GM23338 (cell line): ENCODE data around the gene LANCL3. TPM values are rescaled to one million over a fixed set of nuclear protein-coding genes. Genes with fewer than 3 reads are reported as not detected.

Source experiments
- ATAC-seq: fragments of 200-7000 bp; cut with Tn5 transposase; 3 replicates; pipeline ENCODE4 v1.9.1; 2020
- DNase-seq: peaks from one replicate; pipeline ENCODE4 v3.0.0-alpha.2; 2015; ENCODE audit warnings: low spot score
- H2AFZ ChIP-seq: fragments of 200-600 bp; sonication (generic); 2 replicates; pipeline ENCODE4 v1.8.0; 2016; ENCODE audit warnings: antibody characterized with exemption, mild to moderate bottlenecking, moderate library complexity
- H3F3A ChIP-seq: fragments of 200-600 bp; sonication (generic); replicated peaks from 2 replicates; pipeline ENCODE4 v1.8.0; 2017; ENCODE audit warnings: antibody characterized with exemption, mixed run types, low read depth
- H3K27ac ChIP-seq: fragments of 200-600 bp; sonication (generic); 2 replicates; pipeline ENCODE4 v1.6.1; 2016; ENCODE audit warnings: low read depth
- H3K27me3 ChIP-seq: fragments of 200-600 bp; sonication (generic); 2 replicates; pipeline ENCODE4 v1.8.0; 2016; ENCODE audit warnings: mild to moderate bottlenecking, mixed run types, moderate library complexity; ENCODE audit not compliant: insufficient read depth
- H3K36me3 ChIP-seq: fragments of 200-600 bp; sonication (generic); 2 replicates; pipeline ENCODE4 v1.8.0; 2016; ENCODE audit warnings: mild to moderate bottlenecking; ENCODE audit not compliant: insufficient read depth
- H3K4me1 ChIP-seq: fragments of 200-600 bp; sonication (generic); 2 replicates; pipeline ENCODE4 v1.8.0; 2016; ENCODE audit warnings: mild to moderate bottlenecking, moderate library complexity; ENCODE audit not compliant: insufficient read depth
- H3K4me2 ChIP-seq: fragments of 200-600 bp; sonication (generic); 2 replicates; pipeline ENCODE4 v1.7.1; 2017; ENCODE audit warnings: mixed run types
- H3K4me3 ChIP-seq: fragments of 200-600 bp; sonication (generic); 2 replicates; pipeline ENCODE4 v1.6.1; 2016; ENCODE audit warnings: mixed run types
- H3K79me2 ChIP-seq: fragments of 200-600 bp; sonication (generic); replicated peaks from 2 replicates; pipeline ENCODE4 v1.8.0; 2017; ENCODE audit warnings: mild to moderate bottlenecking; ENCODE audit not compliant: insufficient read depth
- H3K9me2 ChIP-seq: fragments of 200-600 bp; sonication (generic); 2 replicates; pipeline ENCODE4 v1.8.0; 2017; ENCODE audit not compliant: insufficient read depth
- H4K20me1 ChIP-seq: fragments of 200-600 bp; sonication (generic); replicated peaks from 2 replicates; pipeline ENCODE4 v1.8.0; 2017; ENCODE audit warnings: mild to moderate bottlenecking; ENCODE audit not compliant: insufficient read depth
- H3K27ac Mint-ChIP-seq: 2 replicates; pipeline ENCODE4 v1.8.0; 2020; ENCODE audit warnings: inconsistent platforms, mild to moderate bottlenecking, moderate library complexity, mixed read lengths
- H3K27me3 Mint-ChIP-seq: 3 replicates; pipeline ENCODE4 v1.8.0; 2022; ENCODE audit warnings: low read depth, mild to moderate bottlenecking, moderate library complexity, mixed read lengths, inconsistent platforms; ENCODE audit not compliant: insufficient read depth, poor library complexity
- H3K36me3 Mint-ChIP-seq: 3 replicates; pipeline ENCODE4 v1.8.0; 2021; ENCODE audit warnings: low read depth, mild to moderate bottlenecking, inconsistent platforms, moderate library complexity, mixed read lengths
- H3K4me1 Mint-ChIP-seq: 3 replicates; pipeline ENCODE4 v1.8.0; 2020; ENCODE audit warnings: mild to moderate bottlenecking, inconsistent platforms, mixed read lengths
- H3K4me3 Mint-ChIP-seq: 3 replicates; pipeline ENCODE4 v1.8.0; 2021; ENCODE audit warnings: moderate library complexity, mild to moderate bottlenecking, inconsistent platforms, mixed read lengths
- H3K9me3 Mint-ChIP-seq: 3 replicates; pipeline ENCODE4 v1.8.0; 2020; ENCODE audit warnings: moderate library complexity, mild to moderate bottlenecking, inconsistent platforms, mixed read lengths
- CREB1 ChIP-seq: fragments of 250-450 bp; sonication (Bioruptor Pico); IDR thresholded peaks from 2 replicates; pipeline ENCODE4 v1.5.0; 2020; ENCODE audit warnings: low read depth, mild to moderate bottlenecking, moderate library complexity
- EZH2 ChIP-seq: fragments of 200-600 bp; sonication (generic); IDR thresholded peaks from one replicate; pipeline ENCODE4 v1.8.0; 2017; ENCODE audit warnings: antibody characterized with exemption, mild to moderate bottlenecking, low read depth; ENCODE audit not compliant: unreplicated experiment
- EZH2phosphoT487 ChIP-seq: fragments of 200-600 bp; sonication (generic); IDR thresholded peaks from one replicate; pipeline ENCODE4 v1.8.1; 2018; ENCODE audit warnings: antibody characterized with exemption; ENCODE audit not compliant: unreplicated experiment
- JUNB ChIP-seq: IDR thresholded peaks from one replicate; pipeline ENCODE4 v1.6.1; 2016; ENCODE audit warnings: antibody characterized with exemption; ENCODE audit not compliant: unreplicated experiment
- NANOG ChIP-seq: IDR thresholded peaks from 2 replicates; pipeline ENCODE4 v1.6.1; 2016; ENCODE audit warnings: antibody characterized with exemption, borderline replicate concordance
- POLR2AphosphoS5 ChIP-seq: IDR thresholded peaks from 2 replicates; pipeline ENCODE4 v1.6.1; 2016; ENCODE audit warnings: antibody characterized with exemption, low read depth
- STAT1 ChIP-seq: IDR thresholded peaks from one replicate; pipeline ENCODE4 v1.6.1; 2016; ENCODE audit warnings: antibody characterized with exemption; ENCODE audit not compliant: unreplicated experiment
- ZNF114 ChIP-seq: fragments of 250-450 bp; sonication (Bioruptor Pico); IDR thresholded peaks from 2 replicates; pipeline ENCODE4 v1.5.0; 2020; ENCODE audit warnings: mild to moderate bottlenecking, moderate library complexity
- ZNF331 ChIP-seq: fragments of 250-450 bp; sonication (Bioruptor Pico); IDR thresholded peaks from 2 replicates; pipeline ENCODE4 v1.5.0; 2020; ENCODE audit warnings: low read depth, mild to moderate bottlenecking, moderate library complexity
- polyA plus RNA-seq: library from polyadenylated mRNA; unstranded; fragments of >200 nt; fragmentation: Nextera tagmentation; extraction: Ambion mirVana; gene quantifications from 2 replicates; pipeline ENCODE4 v1.2.1, GENCODE V29; 2016
- total RNA-seq: library from RNA; depleted of rRNA; stranded (reverse); fragments of >200 nt; shearing (Covaris generic); gene quantifications from 2 replicates; pipeline ENCODE4 v1.2.3, GENCODE V29; 2014
- TF ChIP-seq, protein P1 (sequence below): IDR thresholded peaks from one replicate; pipeline ENCODE4 v1.6.1; 2018; ENCODE audit warnings: antibody characterized with exemption; ENCODE audit not compliant: unreplicated experiment
- TF ChIP-seq, protein P2 (sequence below), 2 experiments: fragments of 200-600 bp in 1 of 2; sonication (generic) in 1 of 2; conservative IDR thresholded peaks; 2 replicates each; pipeline versions ENCODE4 v1.5.1 to v1.6.1; 2016 to 2017; ENCODE audit warnings: antibody characterized with exemption in 2 of 2, low read depth in 2 of 2, mild to moderate bottlenecking in 2 of 2, moderate library complexity in 1 of 2
- TF ChIP-seq, protein P3 (sequence below): fragments of 250-450 bp; sonication (Bioruptor Pico); IDR thresholded peaks from 2 replicates; pipeline ENCODE4 v1.5.0; 2020; ENCODE audit warnings: mild to moderate bottlenecking, moderate library complexity
- TF ChIP-seq, protein P4 (sequence below): IDR thresholded peaks from 2 replicates; pipeline ENCODE4 v1.6.1; 2016; ENCODE audit warnings: antibody characterized with exemption

LANCL3 gene
- total and polyA plus RNA-seq, 2 experiments from 2014 or later: 0.11 to 1.8 TPM

DNA sequence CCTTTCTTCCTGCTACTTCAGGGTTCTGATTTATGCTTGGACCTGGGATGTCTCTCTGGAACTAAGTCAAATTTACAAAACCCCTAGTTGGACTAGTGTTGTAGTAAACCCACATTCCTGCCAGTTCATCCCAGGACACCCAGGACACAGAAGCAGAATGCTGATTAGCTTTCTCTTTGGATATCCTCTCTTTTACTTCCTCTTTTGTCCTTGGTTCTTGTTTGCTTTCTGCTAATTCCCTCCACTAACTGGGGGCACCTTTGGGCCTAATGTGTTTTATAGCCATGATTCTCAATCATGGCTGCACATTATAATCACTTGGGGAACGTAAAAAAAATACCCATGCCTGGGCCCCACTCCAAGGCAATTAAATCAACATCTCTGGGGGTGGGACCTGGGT lies 42.5 kb downstream of the LANCL3 start:
- no peak for ATAC-seq
- H3K9me2 ChIP-seq: no peaks in the 10 kb centered on the region
- no peak overlapping the region for H3K4me2 ChIP-seq
- no peak overlapping the region for H3K4me3 Mint-ChIP-seq
- H3K27ac ChIP-seq: no peak overlapping the region
- no peak for DNase-seq
- peaks cover 4% of the 10 kb centered on the region for H3K4me1 Mint-ChIP-seq
- no peaks in the 10 kb centered on the region for H4K20me1 ChIP-seq
- no peaks in the 10 kb centered on the region for H3K9me3 Mint-ChIP-seq
- no peaks in the 10 kb centered on the region for H3K4me1 ChIP-seq
- H3K27me3 ChIP-seq: no peaks in the 10 kb centered on the region
- no peaks in the 10 kb centered on the region for H3K36me3 Mint-ChIP-seq
- H2AFZ ChIP-seq: no peak overlapping the region
- no peaks in the 10 kb centered on the region for H3K36me3 ChIP-seq
- H3F3A ChIP-seq: no peaks in the 10 kb centered on the region
- no peaks in the 10 kb centered on the region for H3K79me2 ChIP-seq
- TF ChIP-seq, protein P1, sequence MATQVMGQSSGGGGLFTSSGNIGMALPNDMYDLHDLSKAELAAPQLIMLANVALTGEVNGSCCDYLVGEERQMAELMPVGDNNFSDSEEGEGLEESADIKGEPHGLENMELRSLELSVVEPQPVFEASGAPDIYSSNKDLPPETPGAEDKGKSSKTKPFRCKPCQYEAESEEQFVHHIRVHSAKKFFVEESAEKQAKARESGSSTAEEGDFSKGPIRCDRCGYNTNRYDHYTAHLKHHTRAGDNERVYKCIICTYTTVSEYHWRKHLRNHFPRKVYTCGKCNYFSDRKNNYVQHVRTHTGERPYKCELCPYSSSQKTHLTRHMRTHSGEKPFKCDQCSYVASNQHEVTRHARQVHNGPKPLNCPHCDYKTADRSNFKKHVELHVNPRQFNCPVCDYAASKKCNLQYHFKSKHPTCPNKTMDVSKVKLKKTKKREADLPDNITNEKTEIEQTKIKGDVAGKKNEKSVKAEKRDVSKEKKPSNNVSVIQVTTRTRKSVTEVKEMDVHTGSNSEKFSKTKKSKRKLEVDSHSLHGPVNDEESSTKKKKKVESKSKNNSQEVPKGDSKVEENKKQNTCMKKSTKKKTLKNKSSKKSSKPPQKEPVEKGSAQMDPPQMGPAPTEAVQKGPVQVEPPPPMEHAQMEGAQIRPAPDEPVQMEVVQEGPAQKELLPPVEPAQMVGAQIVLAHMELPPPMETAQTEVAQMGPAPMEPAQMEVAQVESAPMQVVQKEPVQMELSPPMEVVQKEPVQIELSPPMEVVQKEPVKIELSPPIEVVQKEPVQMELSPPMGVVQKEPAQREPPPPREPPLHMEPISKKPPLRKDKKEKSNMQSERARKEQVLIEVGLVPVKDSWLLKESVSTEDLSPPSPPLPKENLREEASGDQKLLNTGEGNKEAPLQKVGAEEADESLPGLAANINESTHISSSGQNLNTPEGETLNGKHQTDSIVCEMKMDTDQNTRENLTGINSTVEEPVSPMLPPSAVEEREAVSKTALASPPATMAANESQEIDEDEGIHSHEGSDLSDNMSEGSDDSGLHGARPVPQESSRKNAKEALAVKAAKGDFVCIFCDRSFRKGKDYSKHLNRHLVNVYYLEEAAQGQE: no peak
- TF ChIP-seq POLR2AphosphoS5 (no peak), EZH2phosphoT487 (no peak), ZNF331 (no peak), JUNB (no peak), ZNF114 (CRISPR knock-in tag) (no peak), CREB1 (CRISPR knock-in tag) (no peak), EZH2 (no peak), STAT1 (no peak), NANOG (no peak)
- TF ChIP-seq, protein P2, sequence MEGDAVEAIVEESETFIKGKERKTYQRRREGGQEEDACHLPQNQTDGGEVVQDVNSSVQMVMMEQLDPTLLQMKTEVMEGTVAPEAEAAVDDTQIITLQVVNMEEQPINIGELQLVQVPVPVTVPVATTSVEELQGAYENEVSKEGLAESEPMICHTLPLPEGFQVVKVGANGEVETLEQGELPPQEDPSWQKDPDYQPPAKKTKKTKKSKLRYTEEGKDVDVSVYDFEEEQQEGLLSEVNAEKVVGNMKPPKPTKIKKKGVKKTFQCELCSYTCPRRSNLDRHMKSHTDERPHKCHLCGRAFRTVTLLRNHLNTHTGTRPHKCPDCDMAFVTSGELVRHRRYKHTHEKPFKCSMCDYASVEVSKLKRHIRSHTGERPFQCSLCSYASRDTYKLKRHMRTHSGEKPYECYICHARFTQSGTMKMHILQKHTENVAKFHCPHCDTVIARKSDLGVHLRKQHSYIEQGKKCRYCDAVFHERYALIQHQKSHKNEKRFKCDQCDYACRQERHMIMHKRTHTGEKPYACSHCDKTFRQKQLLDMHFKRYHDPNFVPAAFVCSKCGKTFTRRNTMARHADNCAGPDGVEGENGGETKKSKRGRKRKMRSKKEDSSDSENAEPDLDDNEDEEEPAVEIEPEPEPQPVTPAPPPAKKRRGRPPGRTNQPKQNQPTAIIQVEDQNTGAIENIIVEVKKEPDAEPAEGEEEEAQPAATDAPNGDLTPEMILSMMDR (conservative IDR thresholded peaks at IDR 0.05; ENCODE audit: low read depth in 2 of 2): no peak
- TF ChIP-seq, protein P3, sequence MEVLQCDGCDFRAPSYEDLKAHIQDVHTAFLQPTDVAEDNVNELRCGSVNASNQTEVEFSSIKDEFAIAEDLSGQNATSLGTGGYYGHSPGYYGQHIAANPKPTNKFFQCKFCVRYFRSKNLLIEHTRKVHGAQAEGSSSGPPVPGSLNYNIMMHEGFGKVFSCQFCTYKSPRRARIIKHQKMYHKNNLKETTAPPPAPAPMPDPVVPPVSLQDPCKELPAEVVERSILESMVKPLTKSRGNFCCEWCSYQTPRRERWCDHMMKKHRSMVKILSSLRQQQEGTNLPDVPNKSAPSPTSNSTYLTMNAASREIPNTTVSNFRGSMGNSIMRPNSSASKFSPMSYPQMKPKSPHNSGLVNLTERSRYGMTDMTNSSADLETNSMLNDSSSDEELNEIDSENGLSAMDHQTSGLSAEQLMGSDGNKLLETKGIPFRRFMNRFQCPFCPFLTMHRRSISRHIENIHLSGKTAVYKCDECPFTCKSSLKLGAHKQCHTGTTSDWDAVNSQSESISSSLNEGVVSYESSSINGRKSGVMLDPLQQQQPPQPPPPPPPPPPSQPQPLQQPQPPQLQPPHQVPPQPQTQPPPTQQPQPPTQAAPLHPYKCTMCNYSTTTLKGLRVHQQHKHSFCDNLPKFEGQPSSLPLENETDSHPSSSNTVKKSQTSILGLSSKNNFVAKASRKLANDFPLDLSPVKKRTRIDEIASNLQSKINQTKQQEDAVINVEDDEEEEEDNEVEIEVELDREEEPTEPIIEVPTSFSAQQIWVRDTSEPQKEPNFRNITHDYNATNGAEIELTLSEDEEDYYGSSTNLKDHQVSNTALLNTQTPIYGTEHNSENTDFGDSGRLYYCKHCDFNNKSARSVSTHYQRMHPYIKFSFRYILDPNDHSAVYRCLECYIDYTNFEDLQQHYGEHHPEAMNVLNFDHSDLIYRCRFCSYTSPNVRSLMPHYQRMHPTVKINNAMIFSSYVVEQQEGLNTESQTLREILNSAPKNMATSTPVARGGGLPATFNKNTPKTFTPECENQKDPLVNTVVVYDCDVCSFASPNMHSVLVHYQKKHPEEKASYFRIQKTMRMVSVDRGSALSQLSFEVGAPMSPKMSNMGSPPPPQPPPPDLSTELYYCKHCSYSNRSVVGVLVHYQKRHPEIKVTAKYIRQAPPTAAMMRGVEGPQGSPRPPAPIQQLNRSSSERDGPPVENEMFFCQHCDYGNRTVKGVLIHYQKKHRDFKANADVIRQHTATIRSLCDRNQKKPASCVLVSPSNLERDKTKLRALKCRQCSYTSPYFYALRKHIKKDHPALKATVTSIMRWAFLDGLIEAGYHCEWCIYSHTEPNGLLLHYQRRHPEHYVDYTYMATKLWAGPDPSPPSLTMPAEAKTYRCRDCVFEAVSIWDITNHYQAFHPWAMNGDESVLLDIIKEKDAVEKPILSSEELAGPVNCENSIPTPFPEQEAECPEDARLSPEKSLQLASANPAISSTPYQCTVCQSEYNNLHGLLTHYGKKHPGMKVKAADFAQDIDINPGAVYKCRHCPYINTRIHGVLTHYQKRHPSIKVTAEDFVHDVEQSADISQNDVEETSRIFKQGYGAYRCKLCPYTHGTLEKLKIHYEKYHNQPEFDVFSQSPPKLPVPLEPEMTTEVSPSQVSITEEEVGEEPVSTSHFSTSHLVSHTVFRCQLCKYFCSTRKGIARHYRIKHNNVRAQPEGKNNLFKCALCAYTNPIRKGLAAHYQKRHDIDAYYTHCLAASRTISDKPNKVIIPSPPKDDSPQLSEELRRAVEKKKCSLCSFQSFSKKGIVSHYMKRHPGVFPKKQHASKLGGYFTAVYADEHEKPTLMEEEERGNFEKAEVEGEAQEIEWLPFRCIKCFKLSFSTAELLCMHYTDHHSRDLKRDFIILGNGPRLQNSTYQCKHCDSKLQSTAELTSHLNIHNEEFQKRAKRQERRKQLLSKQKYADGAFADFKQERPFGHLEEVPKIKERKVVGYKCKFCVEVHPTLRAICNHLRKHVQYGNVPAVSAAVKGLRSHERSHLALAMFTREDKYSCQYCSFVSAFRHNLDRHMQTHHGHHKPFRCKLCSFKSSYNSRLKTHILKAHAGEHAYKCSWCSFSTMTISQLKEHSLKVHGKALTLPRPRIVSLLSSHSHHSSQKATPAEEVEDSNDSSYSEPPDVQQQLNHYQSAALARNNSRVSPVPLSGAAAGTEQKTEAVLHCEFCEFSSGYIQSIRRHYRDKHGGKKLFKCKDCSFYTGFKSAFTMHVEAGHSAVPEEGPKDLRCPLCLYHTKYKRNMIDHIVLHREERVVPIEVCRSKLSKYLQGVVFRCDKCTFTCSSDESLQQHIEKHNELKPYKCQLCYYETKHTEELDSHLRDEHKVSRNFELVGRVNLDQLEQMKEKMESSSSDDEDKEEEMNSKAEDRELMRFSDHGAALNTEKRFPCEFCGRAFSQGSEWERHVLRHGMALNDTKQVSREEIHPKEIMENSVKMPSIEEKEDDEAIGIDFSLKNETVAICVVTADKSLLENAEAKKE (CRISPR knock-in tag): no peak
- TF ChIP-seq, protein P4, sequence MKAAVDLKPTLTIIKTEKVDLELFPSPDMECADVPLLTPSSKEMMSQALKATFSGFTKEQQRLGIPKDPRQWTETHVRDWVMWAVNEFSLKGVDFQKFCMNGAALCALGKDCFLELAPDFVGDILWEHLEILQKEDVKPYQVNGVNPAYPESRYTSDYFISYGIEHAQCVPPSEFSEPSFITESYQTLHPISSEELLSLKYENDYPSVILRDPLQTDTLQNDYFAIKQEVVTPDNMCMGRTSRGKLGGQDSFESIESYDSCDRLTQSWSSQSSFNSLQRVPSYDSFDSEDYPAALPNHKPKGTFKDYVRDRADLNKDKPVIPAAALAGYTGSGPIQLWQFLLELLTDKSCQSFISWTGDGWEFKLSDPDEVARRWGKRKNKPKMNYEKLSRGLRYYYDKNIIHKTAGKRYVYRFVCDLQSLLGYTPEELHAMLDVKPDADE: no peak
- peaks cover 1% of the 10 kb centered on the region for H3K27me3 Mint-ChIP-seq
- no peak overlapping the region for H3K4me3 ChIP-seq
- no peak overlapping the region for H3K27ac Mint-ChIP-seq
